Stimulated activated CD4-positive, alpha-beta T cell treated with anti-CD3 and anti-CD28 coated beads, Interleukin-2, amount 100 ng/mL, for 4 hours (primary cell): ENCODE data around the gene S100A6.

Experiments used
- DNase-seq: peaks from one replicate; pipeline ENCODE4 v3.0.0-alpha.2; 2020; ENCODE audit warnings: low read depth

S100A6 gene

GRCh38 chr1:153503766-153504165, 32.0 kb downstream of the S100A6 start:
- no peak for DNase-seq

GRCh38 chr1:153498746-153499145, 37.0 kb downstream of the S100A6 start:
- no peak for DNase-seq

GRCh38 chr1:153495536-153495935, 40.3 kb downstream of the S100A6 start:
- DNase-seq: no peak

- DNase-seq: peak; percentile 63
Measured at GRCh38 chr1:153494976-153495535, 40.7 kb downstream of the S100A6 start.

GRCh38 chr1:153493343-153493960, 42.3 kb downstream of the S100A6 start:
- DNase-seq: no peak

- DNase-seq: no peak
Measured at GRCh38 chr1:153490272-153491051, 45.3 kb downstream of the S100A6 start.

GRCh38 chr1:153488731-153489130, 47.1 kb downstream of the S100A6 start:
- no peak for DNase-seq

GRCh38 chr1:153487707-153488106, 48.1 kb downstream of the S100A6 start:
- DNase-seq: no peak

GRCh38 chr1:153485863-153486262, 49.9 kb downstream of the S100A6 start:
- DNase-seq: no peak
